Right lobe of liver (tissue), 4 donors: ENCODE data around the gene DDIT4L.

Source experiments
- POLR2A ChIP-seq: fragments of 450-650 bp; IDR thresholded peaks from one replicate; pipeline ENCODE4 v1.6.1; 2017; ENCODE audit warnings: antibody characterized with exemption, mild to moderate bottlenecking
- TF ChIP-seq, protein P1 (sequence below), 4 donors: fragments of 200-600 bp in 3 of 4; fragments of 450-650 bp in 1 of 4; IDR thresholded peaks; one replicate each; pipeline versions ENCODE4 v1.5.1 to v1.8.0; 2016 to 2022; ENCODE audit warnings: antibody characterized with exemption in 4 of 4, mild to moderate bottlenecking in 2 of 4
- donor health status: DM: no; HTN: no; CAD: no.
- donor health status: DM: no; HTN: no; CAD: no.
- donor health status: DM: no; HTN: yes; CAD: no.

GRCh38 chr4:100175858-100176257 lies 14.4 kb downstream of the DDIT4L start:
- no peak for TF ChIP-seq POLR2A
- TF ChIP-seq, protein P1, sequence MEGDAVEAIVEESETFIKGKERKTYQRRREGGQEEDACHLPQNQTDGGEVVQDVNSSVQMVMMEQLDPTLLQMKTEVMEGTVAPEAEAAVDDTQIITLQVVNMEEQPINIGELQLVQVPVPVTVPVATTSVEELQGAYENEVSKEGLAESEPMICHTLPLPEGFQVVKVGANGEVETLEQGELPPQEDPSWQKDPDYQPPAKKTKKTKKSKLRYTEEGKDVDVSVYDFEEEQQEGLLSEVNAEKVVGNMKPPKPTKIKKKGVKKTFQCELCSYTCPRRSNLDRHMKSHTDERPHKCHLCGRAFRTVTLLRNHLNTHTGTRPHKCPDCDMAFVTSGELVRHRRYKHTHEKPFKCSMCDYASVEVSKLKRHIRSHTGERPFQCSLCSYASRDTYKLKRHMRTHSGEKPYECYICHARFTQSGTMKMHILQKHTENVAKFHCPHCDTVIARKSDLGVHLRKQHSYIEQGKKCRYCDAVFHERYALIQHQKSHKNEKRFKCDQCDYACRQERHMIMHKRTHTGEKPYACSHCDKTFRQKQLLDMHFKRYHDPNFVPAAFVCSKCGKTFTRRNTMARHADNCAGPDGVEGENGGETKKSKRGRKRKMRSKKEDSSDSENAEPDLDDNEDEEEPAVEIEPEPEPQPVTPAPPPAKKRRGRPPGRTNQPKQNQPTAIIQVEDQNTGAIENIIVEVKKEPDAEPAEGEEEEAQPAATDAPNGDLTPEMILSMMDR (IDR thresholded peaks at IDR 0.05), result no peak
